ENCODE results near the gene MAT1A. TPM values are rescaled to one million over a fixed set of nuclear protein-coding genes. Genes with fewer than 3 reads are reported as not detected.

The MAT1A gene
- total and polyA plus RNA-seq, 8 donors = 0.23 to 1.1 (median 0.31) TPM; not detected in 5

- no peaks in the 10 kb centered on the region for H3K36me3 ChIP-seq
- H3K27me3 ChIP-seq = no peaks in the 10 kb centered on the region
- no peak for TF ChIP-seq POLR2AphosphoS5 (IDR thresholded peaks at IDR 0.05)
- TF ChIP-seq POLR2A (IDR thresholded peaks at IDR 0.05) = no peak
- no peak for DNase-seq
- intact Hi-C loops (cut with DNase I; ENCODE audit: low total_unique reads) = no loop called here
- 47 to 67% (median 58%) methylated on average over 4 of the region's 4 CpGs for WGBS, 5 donors
- no peaks in the 10 kb centered on the region for H3K4me1 ChIP-seq
- no peak overlapping the region for H3K4me3 ChIP-seq
- no peak overlapping the region for H3K27ac ChIP-seq
- no peaks in the 10 kb centered on the region for H3K9me3 ChIP-seq
Measured at GRCh38 chr10:80268938-80269588, 20.4 kb downstream of the MAT1A start.

- no peak overlapping the region for H3K27ac ChIP-seq
- TF ChIP-seq POLR2A (IDR thresholded peaks at IDR 0.05) (no peak), CTCF (IDR thresholded peaks at IDR 0.05) (no peak), EP300 (IDR thresholded peaks at IDR 0.05) (no peak), POLR2AphosphoS5 (IDR thresholded peaks at IDR 0.05) (no peak)
- DNase-seq = no peak
- H3K36me3 ChIP-seq = no peaks in the 10 kb centered on the region
- intact Hi-C loops (cut with DNase I; ENCODE audit: low total_unique reads) = no loop called here
- H3K9me3 ChIP-seq = no peaks in the 10 kb centered on the region
- 72 to 82% (median 75%) methylated on average over 2 of the region's 2 CpGs for WGBS, 5 donors
- H3K4me3 ChIP-seq = no peak overlapping the region
- no peaks in the 10 kb centered on the region for H3K4me1 ChIP-seq
- H3K27me3 ChIP-seq = no peaks in the 10 kb centered on the region
Measured at GRCh38 chr10:80268266-80268665, 21.2 kb downstream of the MAT1A start.

- no peak for DNase-seq
- no peak overlapping the region for H3K27ac ChIP-seq
- intact Hi-C loops (cut with DNase I; ENCODE audit: low total_unique reads) = no loop called here
- WGBS, 5 donors = 75 to 86% (median 83%) methylated on average over 4 of the region's 4 CpGs
- H3K36me3 ChIP-seq = no peaks in the 10 kb centered on the region
- no peaks in the 10 kb centered on the region for H3K4me1 ChIP-seq
- H3K9me3 ChIP-seq = no peaks in the 10 kb centered on the region
- no peak overlapping the region for H3K4me3 ChIP-seq
- no peaks in the 10 kb centered on the region for H3K27me3 ChIP-seq
- no peak for TF ChIP-seq CTCF (IDR thresholded peaks at IDR 0.05)
- no peak for TF ChIP-seq POLR2AphosphoS5 (IDR thresholded peaks at IDR 0.05)
- no peak for TF ChIP-seq POLR2A (IDR thresholded peaks at IDR 0.05)
- no peak for TF ChIP-seq EP300 (IDR thresholded peaks at IDR 0.05)
Measured at GRCh38 chr10:80266513-80266863, 23.0 kb downstream of the MAT1A start.

- H3K27ac ChIP-seq = no peak overlapping the region
- no peaks in the 10 kb centered on the region for H3K4me1 ChIP-seq
- 39 to 58% (median 45%) methylated on average over 11 to 15 of the region's 15 CpGs for WGBS, 5 donors
- no peaks in the 10 kb centered on the region for H3K27me3 ChIP-seq
- peak in 1 of 2 donors; percentile 41 for DNase-seq
- H3K36me3 ChIP-seq = no peaks in the 10 kb centered on the region
- no peaks in the 10 kb centered on the region for H3K9me3 ChIP-seq
- intact Hi-C loops (cut with DNase I; ENCODE audit: low total_unique reads) = no loop called here
- TF ChIP-seq POLR2AphosphoS5 (IDR thresholded peaks at IDR 0.05) = no peak
- no peak for TF ChIP-seq CTCF (IDR thresholded peaks at IDR 0.05)
- TF ChIP-seq POLR2A (IDR thresholded peaks at IDR 0.05) = no peak
- TF ChIP-seq EP300 (IDR thresholded peaks at IDR 0.05) = no peak
- H3K4me3 ChIP-seq = no peak overlapping the region
Measured at GRCh38 chr10:80265740-80266512, 23.5 kb downstream of the MAT1A start.

Data from stomach (tissue), 9 donors.